Measurements from ENCODE around the gene SPAG4.

Gene SPAG4

GRCh38 chr20:35635652-35636051 is 20.0 kb downstream of the SPAG4 start:
- DNase-seq (ENCODE audit: insufficient read length, low spot score) (no peak), FAIRE-seq (no peak)
- TF ChIP-seq CTCF (IDR thresholded peaks at IDR 0.05; ENCODE audit: insufficient read depth, missing control alignments), result no peak

GRCh38 chr20:35636095-35636494 is 20.5 kb downstream of the SPAG4 start:
- TF ChIP-seq CTCF (IDR thresholded peaks at IDR 0.05; ENCODE audit: insufficient read depth, missing control alignments), result no peak
- DNase-seq (ENCODE audit: insufficient read length, low spot score) (no peak), FAIRE-seq (no peak)

GRCh38 chr20:35637276-35637675 is 21.6 kb downstream of the SPAG4 start:
- TF ChIP-seq CTCF (IDR thresholded peaks at IDR 0.05; ENCODE audit: insufficient read depth, missing control alignments), result no peak
- DNase-seq (ENCODE audit: insufficient read length, low spot score) (no peak), FAIRE-seq (no peak)

GRCh38 chr20:35638751-35639150 is 23.1 kb downstream of the SPAG4 start:
- FAIRE-seq (no peak), DNase-seq (ENCODE audit: insufficient read length, low spot score) (no peak)
- no peak for TF ChIP-seq CTCF (IDR thresholded peaks at IDR 0.05; ENCODE audit: insufficient read depth, missing control alignments)

- FAIRE-seq (no peak), DNase-seq (ENCODE audit: insufficient read length, low spot score) (no peak)
- no peak for TF ChIP-seq CTCF (IDR thresholded peaks at IDR 0.05; ENCODE audit: insufficient read depth, missing control alignments)
These were observed 25.1 kb downstream of the SPAG4 start for GRCh38 chr20:35640724-35641123.

- TF ChIP-seq CTCF (IDR thresholded peaks at IDR 0.05; ENCODE audit: insufficient read depth, missing control alignments), result no peak
- no peak for DNase-seq (ENCODE audit: insufficient read length, low spot score)
- FAIRE-seq, result no peak
These were observed 26.1 kb downstream of the SPAG4 start for GRCh38 chr20:35641743-35642142.

- FAIRE-seq, result no peak
- TF ChIP-seq CTCF (IDR thresholded peaks at IDR 0.05; ENCODE audit: insufficient read depth, missing control alignments), result no peak
- no peak for DNase-seq (ENCODE audit: insufficient read length, low spot score)
These were observed 27.4 kb downstream of the SPAG4 start for GRCh38 chr20:35643045-35643444.
